ENCODE measurements around the gene ADD2.

DNA sequence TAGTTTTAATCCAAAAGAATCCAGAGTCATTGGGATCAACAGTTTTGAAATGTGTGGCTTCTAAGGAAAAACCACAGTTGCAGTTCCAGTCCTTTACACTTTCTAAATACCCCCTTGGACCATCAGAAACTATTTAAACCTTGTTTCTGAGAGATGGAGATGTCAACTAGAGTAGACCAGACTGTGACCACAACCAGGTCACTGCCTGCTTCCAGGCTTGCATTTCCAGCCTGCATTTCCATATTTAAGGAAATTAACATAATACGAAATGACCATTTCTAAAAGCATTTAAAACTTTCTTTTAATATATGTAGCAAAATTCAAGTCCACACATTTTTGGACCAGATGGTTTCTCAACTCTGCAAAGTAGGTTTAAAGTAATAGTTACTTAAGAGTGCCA, 38.4 kb downstream of the ADD2 start:
- TF ChIP-seq, protein P1, sequence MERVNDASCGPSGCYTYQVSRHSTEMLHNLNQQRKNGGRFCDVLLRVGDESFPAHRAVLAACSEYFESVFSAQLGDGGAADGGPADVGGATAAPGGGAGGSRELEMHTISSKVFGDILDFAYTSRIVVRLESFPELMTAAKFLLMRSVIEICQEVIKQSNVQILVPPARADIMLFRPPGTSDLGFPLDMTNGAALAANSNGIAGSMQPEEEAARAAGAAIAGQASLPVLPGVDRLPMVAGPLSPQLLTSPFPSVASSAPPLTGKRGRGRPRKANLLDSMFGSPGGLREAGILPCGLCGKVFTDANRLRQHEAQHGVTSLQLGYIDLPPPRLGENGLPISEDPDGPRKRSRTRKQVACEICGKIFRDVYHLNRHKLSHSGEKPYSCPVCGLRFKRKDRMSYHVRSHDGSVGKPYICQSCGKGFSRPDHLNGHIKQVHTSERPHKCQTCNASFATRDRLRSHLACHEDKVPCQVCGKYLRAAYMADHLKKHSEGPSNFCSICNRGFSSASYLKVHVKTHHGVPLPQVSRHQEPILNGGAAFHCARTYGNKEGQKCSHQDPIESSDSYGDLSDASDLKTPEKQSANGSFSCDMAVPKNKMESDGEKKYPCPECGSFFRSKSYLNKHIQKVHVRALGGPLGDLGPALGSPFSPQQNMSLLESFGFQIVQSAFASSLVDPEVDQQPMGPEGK (CRISPR knock-in tag; IDR thresholded peaks at IDR 0.05; ENCODE audit: borderline replicate concordance), result no peak
- TF ChIP-seq SNAI2 (CRISPR knock-in tag; IDR thresholded peaks at IDR 0.05) (no peak), ARNTL (CRISPR knock-in tag; IDR thresholded peaks at IDR 0.05; ENCODE audit: borderline replicate concordance, low read depth) (no peak), ISL1 (CRISPR knock-in tag; IDR thresholded peaks at IDR 0.05) (no peak), ZFP3 (CRISPR knock-in tag; IDR thresholded peaks at IDR 0.05) (no peak), BACH2 (CRISPR knock-in tag; IDR thresholded peaks at IDR 0.05; ENCODE audit: borderline replicate concordance) (no peak), ZFP30 (CRISPR knock-in tag; IDR thresholded peaks at IDR 0.05) (no peak)
- TF ChIP-seq, protein P2, sequence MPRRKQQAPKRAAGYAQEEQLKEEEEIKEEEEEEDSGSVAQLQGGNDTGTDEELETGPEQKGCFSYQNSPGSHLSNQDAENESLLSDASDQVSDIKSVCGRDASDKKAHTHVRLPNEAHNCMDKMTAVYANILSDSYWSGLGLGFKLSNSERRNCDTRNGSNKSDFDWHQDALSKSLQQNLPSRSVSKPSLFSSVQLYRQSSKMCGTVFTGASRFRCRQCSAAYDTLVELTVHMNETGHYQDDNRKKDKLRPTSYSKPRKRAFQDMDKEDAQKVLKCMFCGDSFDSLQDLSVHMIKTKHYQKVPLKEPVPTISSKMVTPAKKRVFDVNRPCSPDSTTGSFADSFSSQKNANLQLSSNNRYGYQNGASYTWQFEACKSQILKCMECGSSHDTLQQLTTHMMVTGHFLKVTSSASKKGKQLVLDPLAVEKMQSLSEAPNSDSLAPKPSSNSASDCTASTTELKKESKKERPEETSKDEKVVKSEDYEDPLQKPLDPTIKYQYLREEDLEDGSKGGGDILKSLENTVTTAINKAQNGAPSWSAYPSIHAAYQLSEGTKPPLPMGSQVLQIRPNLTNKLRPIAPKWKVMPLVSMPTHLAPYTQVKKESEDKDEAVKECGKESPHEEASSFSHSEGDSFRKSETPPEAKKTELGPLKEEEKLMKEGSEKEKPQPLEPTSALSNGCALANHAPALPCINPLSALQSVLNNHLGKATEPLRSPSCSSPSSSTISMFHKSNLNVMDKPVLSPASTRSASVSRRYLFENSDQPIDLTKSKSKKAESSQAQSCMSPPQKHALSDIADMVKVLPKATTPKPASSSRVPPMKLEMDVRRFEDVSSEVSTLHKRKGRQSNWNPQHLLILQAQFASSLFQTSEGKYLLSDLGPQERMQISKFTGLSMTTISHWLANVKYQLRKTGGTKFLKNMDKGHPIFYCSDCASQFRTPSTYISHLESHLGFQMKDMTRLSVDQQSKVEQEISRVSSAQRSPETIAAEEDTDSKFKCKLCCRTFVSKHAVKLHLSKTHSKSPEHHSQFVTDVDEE (CRISPR knock-in tag; IDR thresholded peaks at IDR 0.05), result no peak
- TF ChIP-seq, protein P3, sequence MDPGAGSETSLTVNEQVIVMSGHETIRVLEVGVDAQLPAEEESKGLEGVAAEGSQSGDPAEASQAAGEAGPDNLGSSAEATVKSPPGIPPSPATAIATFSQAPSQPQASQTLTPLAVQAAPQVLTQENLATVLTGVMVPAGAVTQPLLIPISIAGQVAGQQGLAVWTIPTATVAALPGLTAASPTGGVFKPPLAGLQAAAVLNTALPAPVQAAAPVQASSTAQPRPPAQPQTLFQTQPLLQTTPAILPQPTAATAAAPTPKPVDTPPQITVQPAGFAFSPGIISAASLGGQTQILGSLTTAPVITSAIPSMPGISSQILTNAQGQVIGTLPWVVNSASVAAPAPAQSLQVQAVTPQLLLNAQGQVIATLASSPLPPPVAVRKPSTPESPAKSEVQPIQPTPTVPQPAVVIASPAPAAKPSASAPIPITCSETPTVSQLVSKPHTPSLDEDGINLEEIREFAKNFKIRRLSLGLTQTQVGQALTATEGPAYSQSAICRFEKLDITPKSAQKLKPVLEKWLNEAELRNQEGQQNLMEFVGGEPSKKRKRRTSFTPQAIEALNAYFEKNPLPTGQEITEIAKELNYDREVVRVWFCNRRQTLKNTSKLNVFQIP (CRISPR knock-in tag; IDR thresholded peaks at IDR 0.05; ENCODE audit: borderline replicate concordance, low read depth), result no peak
- TF ChIP-seq, protein P4, sequence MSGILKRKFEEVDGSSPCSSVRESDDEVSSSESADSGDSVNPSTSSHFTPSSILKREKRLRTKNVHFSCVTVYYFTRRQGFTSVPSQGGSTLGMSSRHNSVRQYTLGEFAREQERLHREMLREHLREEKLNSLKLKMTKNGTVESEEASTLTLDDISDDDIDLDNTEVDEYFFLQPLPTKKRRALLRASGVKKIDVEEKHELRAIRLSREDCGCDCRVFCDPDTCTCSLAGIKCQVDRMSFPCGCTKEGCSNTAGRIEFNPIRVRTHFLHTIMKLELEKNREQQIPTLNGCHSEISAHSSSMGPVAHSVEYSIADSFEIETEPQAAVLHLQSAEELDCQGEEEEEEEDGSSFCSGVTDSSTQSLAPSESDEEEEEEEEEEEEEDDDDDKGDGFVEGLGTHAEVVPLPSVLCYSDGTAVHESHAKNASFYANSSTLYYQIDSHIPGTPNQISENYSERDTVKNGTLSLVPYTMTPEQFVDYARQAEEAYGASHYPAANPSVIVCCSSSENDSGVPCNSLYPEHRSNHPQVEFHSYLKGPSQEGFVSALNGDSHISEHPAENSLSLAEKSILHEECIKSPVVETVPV (CRISPR knock-in tag; IDR thresholded peaks at IDR 0.05), result no peak

All from SK-N-SH treated with all-trans-retinoic acid at 6 μM for 48 hours (cell line).